Right ventricle myocardium inferior (tissue), 1 donor: ENCODE measurements around the gene ICAM2. TPM values are rescaled to one million over a fixed set of nuclear protein-coding genes. Genes with fewer than 3 reads are reported as not detected.
A peak's percentile ranks its signal among the peaks of the same experiment; 100 is the strongest.

ENCODE experiments used
- ATAC-seq: fragments of 200-7000 bp; cut with Tn5 transposase; one replicate; pipeline ENCODE4 v1.9.1; 2020; ENCODE audit warnings: mild to moderate bottlenecking, moderate library complexity
- DNase-seq: peaks from one replicate; pipeline ENCODE4 v3.0.0; 2021; ENCODE audit errors: missing footprints
- intact Hi-C: fragments of 100-400 bp; cut with DNase I; formaldehyde crosslinking; loops from one replicate; pipeline ENCODE4 v1.11.0; 2022
- long read RNA-seq: library from polyadenylated mRNA; unstranded; transcript quantifications from one replicate; pipeline ENCODE4 v2.0.0, GENCODE V29; 2021
- total RNA-seq: library from RNA; stranded (reverse); fragmentation: NEBNext Ultra II Directional; extraction: Animal tissue kit (Norgen Biotek cat#: 25700); gene quantifications from one replicate; pipeline ENCODE4 v1.2.1, GENCODE V29; 2021
- donor health status: DM: no; HTN: yes; CAD: no; lungs with severe emphysema.

The ICAM2 gene
- total RNA-seq: 38.0 TPM
- long read RNA-seq, transcript ICAM2-208 (5 exons, 1,103 nt): major isoform, 9 of 17 reads
- long read RNA-seq, transcript ICAM2-203 (4 exons, 1,221 nt): minor isoform, 6 of 17 reads
- long read RNA-seq, partial matches to known transcripts: 0 of 17 reads
- long read RNA-seq, other reads (novel, unspliced or antisense): 1 of 17 reads

DNA sequence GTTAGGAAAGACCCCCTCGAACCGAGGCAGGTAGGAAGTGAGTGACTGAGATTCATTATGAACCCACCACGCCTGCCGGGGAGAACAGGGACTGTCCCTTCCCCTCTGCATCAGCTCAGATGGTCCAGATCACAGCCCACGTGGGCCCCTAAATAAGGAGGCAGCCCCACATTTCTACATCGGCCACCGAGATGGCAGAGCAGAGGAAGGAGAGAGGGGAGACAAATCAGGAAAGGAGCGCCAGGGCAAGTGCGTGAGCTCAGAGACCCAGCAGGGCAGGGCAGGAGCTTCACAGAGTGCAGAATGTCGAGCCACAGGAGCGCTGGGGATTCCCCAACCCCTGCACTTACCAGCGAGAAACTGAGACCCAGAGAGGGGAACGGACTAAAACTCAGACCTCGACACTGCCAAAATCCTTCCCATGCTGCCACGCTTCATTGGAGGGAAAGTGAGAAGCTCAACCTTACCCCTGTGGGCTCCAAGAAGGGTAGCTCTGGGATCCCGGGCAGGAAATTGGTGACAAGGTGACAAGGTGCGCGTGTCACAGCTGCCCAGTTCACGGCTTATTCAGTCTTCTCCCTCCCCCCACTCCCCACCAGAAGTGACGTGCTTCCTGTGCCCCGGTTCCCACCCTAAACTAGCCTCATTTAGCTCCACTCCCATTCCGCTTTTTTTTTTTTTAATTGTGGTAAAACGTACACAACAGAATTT is at the start of gene ICAM2:
Gene ICAM2, minus strand, starts transcription at position 578 of the 711 bp plus-strand sequence. CDS start 13,942 bp downstream, outside the sequence.
- DNase-seq: peak; percentile 80
- peak; percentile 58 for ATAC-seq
- intact Hi-C loops: no loop called here

GRCh38 chr17:64070213-64070612 is 49.8 kb upstream of the ICAM2 start:
- intact Hi-C loops: no loop called here
- DNase-seq (no peak), ATAC-seq (no peak)

GRCh38 chr17:64069143-64069542 is 48.7 kb upstream of the ICAM2 start:
- intact Hi-C loops: loop anchor here (10.0 kb wide), 1 partner anchor 216 kb away; no protein-coding TSS in a partner anchor
- DNase-seq: no peak
- no peak for ATAC-seq

DNA sequence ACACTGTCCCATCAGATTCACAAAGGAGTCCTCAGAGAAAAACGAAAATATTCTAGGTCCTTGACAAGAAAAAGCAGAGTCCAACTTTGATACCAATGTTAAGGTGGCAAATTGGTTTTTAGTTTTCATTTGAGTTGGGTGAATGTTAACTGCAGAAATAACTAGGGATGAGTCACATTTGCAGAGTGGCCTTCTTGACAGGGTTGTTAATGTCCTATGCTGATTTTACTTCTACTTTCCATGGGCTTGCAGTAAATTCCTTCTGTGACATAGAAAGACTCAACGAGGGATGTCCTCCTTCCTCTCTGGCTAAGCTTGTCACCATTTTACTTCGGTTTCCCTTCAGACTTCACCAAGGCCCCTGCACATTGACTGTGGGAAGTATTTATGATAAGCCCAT is 47.2 kb upstream of the ICAM2 start:
- DNase-seq (no peak), ATAC-seq (no peak)
- intact Hi-C loops: loop anchor here (10.0 kb wide), 1 partner anchor 217 kb away; no protein-coding TSS in a partner anchor

GRCh38 chr17:64066716-64067115 is 46.3 kb upstream of the ICAM2 start:
- DNase-seq (no peak), ATAC-seq (no peak)
- intact Hi-C loops: loop anchor here (10.0 kb wide), 1 partner anchor 218 kb away; no protein-coding TSS in a partner anchor

DNA sequence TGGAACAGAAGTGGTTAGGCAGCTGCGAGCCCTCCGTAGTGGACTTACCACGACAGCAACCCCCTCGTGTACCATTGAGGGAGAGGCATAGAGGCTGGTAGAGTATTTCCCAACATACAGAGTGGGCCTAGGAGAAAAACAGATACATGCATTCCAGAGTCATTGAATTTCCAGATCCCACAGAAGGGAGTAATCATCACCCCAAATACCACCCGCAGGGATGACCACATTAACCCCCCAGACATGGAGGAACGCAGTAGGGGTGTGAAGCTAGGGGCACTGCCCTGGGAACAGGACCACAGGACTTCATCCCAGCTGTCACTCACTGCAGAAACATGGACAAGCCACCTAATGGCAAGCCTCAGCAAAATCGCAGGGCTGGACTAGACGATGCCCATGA is 44.7 kb upstream of the ICAM2 start:
- DNase-seq (no peak), ATAC-seq (no peak)
- intact Hi-C loops: loop anchor here (10.0 kb wide), 1 partner anchor 220 kb away; no protein-coding TSS in a partner anchor

- DNase-seq: no peak
- intact Hi-C loops: loop anchor here (5.0 to 10.0 kb wide), 2 partner anchors 68 to 220 kb away; partner anchors contain the start of gene ERN1
- ATAC-seq: no peak
Measured at GRCh38 chr17:64064331-64064730, 43.9 kb upstream of the ICAM2 start.

GRCh38 chr17:64063766-64064224 is 43.4 kb upstream of the ICAM2 start:
- ATAC-seq: peak; percentile 55
- intact Hi-C loops: loop anchor here (5.0 to 10.0 kb wide), 2 partner anchors 69 to 221 kb away; partner anchors contain the start of gene ERN1
- peak; percentile 81 for DNase-seq

GRCh38 chr17:64063088-64063487 is 42.7 kb upstream of the ICAM2 start:
- DNase-seq (no peak), ATAC-seq (peak; percentile 27)
- intact Hi-C loops: loop anchor here (5.0 to 10.0 kb wide), 2 partner anchors 69 to 222 kb away; partner anchors contain the start of gene ERN1

- no peak for ATAC-seq
- no peak for DNase-seq
- intact Hi-C loops: loop anchor here (5.0 to 10.0 kb wide), 2 partner anchors 71 to 223 kb away; partner anchors contain the start of gene ERN1
Measured at GRCh38 chr17:64061178-64061898, 40.9 kb upstream of the ICAM2 start.

DNA sequence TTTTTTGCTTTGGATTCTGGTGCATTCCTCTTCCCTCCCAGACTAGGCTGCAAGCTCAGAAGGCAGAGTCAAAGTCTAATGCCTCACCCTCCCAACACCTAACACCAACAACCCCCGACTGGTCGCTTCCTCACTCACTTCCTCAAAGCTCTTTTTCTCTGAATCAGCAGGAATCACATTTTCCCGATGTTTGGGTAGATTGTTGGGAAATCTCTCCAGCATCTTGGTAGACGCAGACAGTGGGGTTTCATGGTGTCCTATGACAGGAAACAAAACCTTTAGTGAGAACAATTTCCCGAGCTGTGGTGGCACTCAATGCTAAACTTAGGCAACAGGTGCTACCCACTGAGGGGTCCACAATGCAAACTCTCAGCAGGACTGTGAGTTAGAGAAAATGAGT is 39.9 kb upstream of the ICAM2 start:
- ATAC-seq (no peak), DNase-seq (no peak)
- intact Hi-C loops: loop anchor here (5.0 to 10.0 kb wide), 2 partner anchors 72 to 224 kb away; partner anchors contain the start of gene ERN1

DNA sequence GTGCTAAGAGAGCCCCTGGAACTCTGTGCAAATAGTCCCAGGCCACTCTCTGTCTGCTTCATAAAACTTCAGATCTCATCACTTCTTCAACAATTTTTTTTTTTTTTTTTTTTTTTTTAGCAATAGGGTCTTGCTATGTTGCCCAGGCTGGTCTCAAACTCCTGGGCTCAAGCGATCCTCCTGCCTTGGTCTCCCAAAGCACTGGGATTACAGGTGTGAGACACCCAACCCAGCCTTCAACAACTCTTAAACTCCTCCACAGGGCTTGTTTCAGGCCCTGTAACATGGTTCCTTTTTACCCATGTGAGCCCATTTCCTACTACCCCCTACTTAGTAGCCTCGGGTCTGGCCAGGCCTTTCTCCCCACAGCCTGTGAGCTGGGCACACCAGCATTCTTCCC is 39.3 kb upstream of the ICAM2 start:
- ATAC-seq: no peak
- intact Hi-C loops: loop anchor here (5.0 to 10.0 kb wide), 2 partner anchors 73 to 225 kb away; partner anchors contain the start of gene ERN1
- no peak for DNase-seq

DNA sequence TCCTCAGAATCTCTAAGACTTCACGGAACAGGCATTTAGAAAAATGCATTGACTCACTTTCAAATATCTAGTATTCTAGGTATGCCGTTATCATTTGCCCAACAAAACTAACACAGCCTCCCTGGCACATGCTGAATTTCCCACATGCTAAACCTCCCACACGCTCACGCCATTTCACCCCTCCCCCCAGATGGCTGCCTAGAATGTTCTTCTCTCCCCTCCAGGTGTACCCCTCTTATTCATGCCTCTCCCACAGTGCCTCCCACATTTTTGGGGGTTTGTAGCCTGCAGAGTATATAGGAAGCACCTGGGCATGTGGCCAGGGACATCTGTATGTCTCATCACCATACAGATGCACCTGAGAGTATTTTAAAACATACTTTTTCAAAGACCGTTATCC is 38.2 kb upstream of the ICAM2 start:
- no peak for DNase-seq
- no peak for ATAC-seq
- intact Hi-C loops: no loop called here

DNA sequence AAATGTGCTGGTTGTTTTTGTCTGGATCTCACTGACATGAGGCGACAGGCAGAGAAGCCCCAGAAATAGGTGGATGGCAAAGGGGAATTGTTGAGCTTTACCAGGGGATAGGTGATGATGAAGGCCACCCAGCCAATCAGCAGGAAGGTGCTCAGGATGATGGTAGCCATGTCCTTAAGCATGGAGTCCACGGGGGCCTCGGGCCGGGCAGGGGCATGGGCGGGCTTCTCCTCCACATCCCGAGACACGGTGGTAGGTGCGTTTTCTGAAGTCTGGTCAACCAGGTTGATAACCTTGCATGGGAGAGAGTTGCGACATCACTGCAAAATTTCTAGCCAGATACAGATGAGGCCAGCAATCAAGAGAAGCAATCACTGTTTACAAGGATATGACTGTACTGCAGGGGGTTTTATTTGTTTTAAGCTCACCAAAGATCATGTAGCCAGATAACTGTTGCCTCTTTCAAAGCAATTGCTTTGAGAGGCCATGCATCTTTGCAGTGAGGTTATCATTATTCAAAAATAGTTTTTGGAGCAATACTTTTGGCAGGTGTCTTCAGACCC is 37.3 kb upstream of the ICAM2 start:
- no peak for ATAC-seq
- no peak for DNase-seq
- intact Hi-C loops: no loop called here

DNA sequence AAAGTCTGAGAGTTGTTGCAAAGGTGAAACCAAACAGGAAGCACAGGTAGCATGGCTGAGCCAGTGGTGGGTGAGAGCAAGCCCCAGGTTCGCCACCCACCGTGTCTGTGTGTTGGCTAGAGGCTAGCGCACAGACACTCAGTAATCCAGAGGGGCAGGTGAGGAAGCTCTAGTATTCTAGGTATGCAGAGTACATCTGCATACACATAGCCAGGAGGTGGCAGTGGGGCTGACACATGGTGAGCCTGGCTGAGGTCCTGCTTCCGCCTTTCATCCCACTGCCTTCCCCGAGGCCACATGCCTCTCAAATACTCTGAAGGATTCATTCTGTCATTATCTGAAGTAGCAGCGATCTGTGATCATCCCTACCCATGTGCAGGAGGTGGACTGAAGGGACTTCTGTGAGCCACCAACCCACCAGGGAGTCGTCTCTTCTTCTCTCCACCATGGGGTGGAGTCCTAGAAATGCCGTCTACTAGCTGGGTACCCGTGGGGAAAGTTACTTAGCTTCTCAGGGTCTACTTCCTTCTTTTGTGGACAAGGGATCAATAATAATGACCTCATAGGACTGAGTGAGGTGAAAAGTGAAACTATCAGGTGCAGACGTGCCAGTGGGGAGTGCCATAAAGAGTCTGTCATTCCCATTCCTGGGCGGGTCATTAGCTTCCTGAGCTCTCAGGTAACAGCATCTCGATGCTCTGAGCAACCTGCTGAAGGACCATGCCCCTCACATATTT is 36.0 kb upstream of the ICAM2 start:
- ATAC-seq (no peak), DNase-seq (no peak)
- intact Hi-C loops: no loop called here

DNA sequence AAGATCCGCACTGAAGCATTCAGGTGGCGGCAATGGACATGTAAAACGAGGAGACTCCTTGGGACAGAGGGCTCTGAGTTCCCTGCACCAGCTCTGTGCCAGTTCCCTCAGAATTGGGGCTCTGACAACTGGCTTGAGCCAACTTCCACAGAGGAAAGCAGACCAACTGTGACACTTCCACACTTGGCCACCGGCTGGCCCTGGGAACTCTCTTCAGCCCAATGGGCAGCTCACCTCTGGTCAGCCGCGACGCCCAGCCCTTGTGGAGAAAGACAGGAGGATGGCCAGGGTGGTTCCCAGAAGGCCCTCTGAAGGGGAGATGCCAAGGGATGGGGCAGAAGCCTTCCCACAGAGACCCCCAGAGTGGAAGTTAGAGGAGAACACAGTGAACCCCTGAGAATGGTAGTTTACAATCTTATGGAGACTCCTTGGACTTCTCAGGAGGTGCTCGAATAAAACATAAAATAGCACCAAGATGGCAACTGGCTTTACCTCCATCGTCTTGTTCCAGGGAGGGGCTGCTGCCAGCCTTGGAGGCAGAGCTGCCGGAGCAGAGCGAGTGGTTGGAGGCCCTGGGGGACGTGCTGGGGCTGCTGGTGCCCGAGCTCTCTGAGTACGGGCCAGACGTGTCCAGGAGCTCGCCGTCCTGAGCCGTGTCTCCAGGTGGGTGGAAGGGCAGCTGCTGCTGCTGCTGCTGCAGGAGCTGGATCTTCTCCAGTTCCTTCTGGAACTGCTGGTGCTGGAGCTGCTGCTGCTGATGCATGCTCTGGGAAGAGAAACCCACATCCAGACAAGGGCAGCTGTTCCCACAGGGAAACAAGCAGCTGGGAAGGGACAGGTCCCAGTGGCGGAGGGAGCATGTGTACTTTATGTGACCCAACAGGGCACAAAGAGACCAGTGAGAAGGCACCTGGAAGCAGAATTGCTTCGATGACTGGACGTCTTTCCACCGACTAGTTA is 35.0 kb upstream of the ICAM2 start:
- DNase-seq (no peak), ATAC-seq (no peak)
- intact Hi-C loops: no loop called here

GRCh38 chr17:64054304-64054703 is 33.9 kb upstream of the ICAM2 start:
- intact Hi-C loops: no loop called here
- DNase-seq (no peak), ATAC-seq (no peak)
